G401 (cell line): ENCODE data around the gene DENND4A. TPM values are rescaled to one million over a fixed set of nuclear protein-coding genes. Genes with fewer than 3 reads are reported as not detected.
"Not testable (repeated sequence)": the region's sequence is repeated elsewhere in the genome, so short reads cannot be mapped to it uniquely, and the experiment has no call there.

Source experiments
- DNase-seq: peaks from one replicate; pipeline ENCODE4 v3.0.0-alpha.2; 2015; ENCODE audit warnings: low spot score
- in situ Hi-C: cut with HindIII; loops from 2 replicates; pipeline ENCODE4 v1.10.0; 2016; ENCODE audit warnings: low sequenced_read_pairs, mixed read lengths
- total RNA-seq: library from RNA; depleted of rRNA; stranded (reverse); fragments of >200 nt; shearing (Covaris generic); gene quantifications from 2 replicates; pipeline ENCODE4 v1.2.3, GENCODE V29; 2014

Gene DENND4A
- total RNA-seq, 1 experiment from 2014 or later = 12.2 TPM

DNA sequence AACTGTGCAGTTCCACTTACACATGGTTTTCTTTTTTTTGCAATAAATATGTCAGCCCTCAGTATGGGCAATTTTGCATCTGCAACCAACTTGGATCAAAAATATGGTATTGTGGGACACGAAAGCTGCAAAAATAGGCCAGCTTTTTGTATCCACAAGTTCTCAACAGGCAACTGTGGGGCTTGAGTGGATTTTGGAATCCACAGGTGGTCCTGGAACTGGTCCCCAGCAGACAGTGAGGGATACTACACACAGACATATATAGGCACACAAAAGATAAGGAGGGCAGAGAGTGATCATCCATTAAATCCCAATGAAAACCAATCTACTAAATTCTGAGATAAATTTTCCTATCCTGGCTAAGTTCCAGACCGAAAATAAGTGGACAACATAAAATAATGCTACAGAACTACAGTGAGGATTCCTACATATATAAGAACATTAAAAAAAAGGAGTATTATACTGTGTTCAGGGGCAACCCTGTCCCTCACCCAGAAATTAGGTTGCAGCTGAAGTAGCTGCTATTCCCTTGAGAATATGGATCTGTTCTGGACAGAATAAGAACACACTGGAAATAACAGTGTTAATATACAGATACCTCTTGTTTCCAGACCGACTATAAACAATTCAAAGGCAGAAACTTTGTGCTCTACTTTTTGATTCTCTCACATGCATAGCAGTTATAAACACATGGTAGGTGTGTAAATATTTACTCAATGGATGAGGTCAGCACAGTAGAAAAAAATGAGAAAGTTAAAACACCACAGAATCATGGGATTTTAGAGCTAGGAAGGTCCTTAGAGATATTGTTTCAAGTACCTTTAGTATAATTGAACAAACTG is 25.4 kb downstream of the DENND4A start:
- no peak for DNase-seq
- in situ Hi-C loops = no loop called here

DNA sequence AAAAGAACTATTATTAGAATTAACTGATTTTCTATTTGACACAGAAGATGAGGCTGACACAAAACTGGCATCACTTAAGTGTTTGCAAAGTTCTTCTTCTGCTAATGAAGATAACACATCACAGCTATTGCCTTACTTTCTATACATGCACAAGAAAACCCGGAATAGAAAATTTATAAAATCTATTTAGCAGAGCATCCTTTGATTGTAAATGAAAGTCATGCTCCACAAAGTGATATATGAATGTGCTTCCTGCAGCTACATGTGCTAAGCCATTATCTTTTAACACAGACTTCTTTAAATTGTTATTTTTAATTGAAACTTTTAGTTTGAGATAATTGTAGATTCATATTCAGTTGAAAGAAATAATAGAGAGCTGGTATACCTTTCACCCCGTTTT is 27.0 kb downstream of the DENND4A start:
- no peak for DNase-seq
- in situ Hi-C loops = no loop called here

DNA sequence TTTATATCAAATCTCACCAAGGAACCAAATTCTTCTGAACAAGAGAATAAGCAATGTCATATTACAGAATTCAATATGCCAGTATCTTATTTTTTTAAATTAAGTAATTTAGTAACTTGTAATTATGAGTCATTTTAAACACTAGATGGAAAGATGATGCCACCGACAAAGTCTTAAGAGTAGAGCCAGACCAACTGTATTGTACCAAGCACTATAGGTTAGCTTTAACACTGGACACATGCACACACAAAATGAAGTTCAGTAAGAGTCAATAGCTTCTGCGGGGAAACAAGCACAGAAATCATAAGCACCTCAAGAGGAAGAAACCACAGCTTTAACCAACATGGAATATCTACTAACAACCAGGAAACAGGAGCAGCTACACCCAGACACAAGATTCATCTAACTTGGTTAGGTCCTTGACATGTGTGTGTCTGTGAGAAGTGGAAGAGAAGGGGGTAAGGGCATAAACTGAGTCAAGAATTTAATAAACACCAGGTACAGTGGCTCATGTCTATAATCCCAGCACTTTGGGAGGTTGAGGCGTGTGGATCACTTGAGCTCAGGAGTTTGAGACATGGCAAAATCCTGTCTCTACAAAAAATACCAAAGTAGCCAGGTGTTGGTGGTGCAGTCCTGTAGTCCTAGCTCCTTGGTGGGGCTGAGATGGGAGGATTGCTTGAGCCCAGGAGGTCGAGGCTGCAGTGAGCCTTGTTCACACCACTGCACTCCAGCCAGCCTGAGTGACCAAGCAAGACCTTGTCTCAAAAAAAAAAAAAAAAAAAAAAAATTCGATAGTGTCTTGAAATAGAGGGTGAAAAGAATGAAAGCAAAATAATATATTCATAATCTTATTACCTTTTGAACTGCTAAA is 28.9 kb downstream of the DENND4A start:
- in situ Hi-C loops = no loop called here
- DNase-seq = no peak

DNA sequence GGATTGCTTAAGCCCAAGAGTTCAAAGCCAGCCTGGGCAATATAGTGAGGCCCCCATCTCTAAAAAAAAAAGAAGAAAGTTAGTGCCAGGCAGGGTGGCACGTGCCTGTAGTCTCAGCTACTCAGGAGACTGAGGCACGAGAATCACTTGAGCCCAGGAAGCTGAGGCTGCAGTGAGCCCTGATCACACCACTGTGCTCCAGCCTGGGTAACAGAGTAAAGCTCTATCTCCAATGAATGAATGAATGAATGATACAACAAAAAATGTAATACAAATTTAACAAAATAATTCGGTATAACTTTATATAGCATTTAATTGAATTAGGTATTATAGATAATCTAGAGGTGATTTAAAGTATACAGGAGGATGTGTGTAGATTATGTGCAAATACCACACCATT is 29.7 kb downstream of the DENND4A start:
- no peak for DNase-seq
- in situ Hi-C loops = no loop called here

DNA sequence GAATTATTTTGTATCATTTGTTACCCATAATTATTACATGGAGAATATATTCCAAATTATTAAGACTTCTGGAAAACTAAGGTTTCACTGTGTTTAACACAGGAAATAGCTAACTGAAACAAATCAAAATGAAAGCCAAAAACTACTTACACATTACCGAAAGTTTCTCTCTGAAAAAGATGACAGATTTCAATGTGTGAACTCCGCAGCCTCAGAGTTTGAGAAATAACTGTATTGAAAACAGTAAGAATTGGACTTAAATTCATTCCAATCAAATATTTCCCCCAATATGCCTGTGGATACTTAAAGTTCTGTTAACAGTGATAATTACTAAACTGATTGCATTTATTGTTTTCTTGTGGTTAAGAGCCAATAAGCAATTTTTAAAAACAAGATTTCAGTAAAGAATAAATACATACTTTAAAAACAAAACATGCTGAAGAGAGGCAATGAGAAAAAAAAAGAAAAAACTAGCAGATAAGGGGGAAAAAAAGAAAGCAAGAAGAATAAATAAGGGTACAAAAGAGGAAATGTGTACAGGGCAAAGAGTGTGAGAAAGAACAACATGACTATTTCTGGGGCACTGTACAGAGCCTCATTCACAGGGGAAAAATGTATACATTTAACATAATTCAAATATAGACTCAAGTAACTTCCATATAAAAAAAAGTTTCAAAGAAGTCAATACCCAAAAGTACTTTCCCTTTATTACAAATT is 30.7 kb downstream of the DENND4A start:
- in situ Hi-C loops = no loop called here
- DNase-seq = no peak

DNA sequence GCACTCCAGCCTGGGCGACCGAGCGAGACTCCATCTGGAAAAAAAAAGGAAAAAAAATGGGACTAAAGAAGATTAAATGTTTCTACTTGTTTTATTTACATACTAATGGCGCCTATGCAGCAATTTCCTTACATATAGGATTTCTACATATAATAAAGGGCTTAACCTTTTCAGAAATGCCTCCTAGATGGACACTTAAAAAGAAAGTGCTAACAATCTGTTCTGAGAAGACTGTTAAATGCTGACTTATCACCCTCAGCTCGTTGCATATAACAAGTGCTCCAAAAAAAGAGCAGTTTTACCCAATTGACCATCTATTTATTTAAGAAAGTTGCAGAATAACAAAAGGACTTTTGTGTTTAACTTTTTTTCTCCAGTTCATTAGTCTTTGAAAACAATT is 32.7 kb downstream of the DENND4A start:
- no peak for DNase-seq
- in situ Hi-C loops = no loop called here

DNA sequence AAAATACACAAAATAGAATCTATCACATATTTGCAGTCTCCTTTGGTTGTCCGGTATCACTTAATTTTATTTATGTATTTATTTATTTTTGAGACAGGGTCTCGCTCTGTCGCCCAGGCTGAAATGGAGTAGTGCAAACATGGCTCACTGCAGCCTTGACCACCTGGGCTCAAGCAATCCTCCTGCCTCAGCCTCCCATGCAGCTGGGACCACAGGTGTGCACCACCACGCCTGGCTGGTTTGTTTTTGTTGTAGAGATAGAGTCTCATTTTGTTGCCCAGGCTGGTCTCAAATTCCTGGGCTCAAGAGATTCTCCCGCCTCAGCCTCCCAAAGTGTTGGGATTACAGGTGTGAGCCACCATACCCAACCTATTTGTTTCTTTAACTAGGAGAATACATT is 33.9 kb downstream of the DENND4A start:
- in situ Hi-C loops = no loop called here
- no peak for DNase-seq

DNA sequence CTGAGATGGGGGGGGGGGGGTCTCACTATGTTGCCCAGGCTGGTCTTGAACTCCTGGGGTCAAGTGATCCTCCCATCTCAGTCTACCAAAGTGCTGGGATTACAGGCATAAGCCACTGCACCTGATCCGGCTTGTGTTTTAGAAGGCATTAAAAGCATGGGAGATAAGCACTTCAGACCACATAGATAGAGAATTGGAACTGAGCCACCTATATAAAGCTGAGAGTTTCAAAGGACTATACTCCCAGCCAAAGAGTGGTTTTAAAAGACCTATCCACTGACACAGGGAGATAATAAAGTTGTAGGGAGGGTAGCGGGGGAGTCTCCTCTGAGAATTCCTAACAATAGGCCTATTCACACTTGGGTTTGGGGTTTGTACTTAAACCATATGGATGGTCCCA is 34.8 kb downstream of the DENND4A start:
- in situ Hi-C loops = no loop called here
- DNase-seq = no peak

DNA sequence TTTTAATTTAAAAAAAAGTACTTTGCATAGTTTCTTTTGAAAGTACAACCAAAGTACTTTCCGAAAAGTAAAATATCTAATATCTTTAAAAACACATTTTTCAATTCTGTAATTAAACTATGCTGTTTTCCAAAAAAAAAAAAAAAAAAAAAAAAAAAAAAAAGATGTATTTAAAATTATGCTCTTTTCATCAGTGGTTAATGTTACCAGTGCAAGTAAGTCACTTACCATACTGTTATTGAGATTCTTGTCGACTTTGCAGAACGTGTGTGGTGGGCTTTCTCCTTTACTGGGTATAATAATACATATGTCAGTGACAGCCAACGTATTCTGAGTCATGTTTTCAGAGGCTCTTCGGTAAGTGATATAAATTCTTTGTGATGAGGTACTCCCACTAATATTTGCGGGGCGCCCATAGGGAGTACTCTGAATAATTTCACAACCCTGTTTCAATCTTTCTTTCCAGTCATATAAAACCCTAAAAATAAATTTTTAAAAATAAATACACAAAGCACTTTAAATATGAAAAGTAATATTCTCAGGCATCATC is 39.9 kb downstream of the DENND4A start:
- in situ Hi-C loops = no loop called here
- DNase-seq = no peak

DNA sequence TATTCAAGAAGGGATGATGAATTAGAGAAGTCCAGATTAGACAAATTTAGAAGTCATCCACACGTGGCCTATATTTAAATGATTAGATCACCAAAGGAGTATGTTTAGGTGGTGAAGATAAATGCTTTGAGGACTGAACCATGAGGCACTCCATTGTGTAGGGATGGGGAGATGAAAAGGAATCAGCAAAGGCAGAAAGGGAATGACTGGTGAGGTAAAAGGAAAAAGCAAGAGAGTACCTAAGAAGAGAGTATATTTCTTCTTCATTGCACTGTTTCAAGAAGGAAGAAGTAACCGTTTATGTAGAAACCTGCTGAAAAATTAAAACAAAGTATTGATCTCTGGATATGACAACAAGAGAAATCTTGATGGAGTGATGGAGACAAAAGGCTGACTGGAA is 40.7 kb downstream of the DENND4A start:
- in situ Hi-C loops = no loop called here
- DNase-seq = no peak

DNA sequence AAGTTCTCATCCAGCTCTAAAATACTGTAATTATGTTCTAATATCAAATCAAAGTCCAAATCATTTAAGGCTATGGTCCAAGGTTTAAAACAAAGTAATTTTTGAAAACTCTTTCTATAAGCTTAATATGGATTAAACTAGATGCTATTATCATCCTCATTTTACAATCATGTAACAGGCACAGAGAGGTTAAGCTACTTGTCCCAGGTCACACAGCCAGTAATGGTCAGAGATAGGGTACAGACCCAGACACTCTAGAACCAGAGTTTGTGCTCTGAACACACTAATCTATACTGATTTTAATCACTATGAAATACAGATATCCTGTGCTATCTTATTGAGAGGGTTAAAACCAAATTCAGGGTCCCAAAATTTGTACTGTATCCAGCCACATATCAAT is 44.8 kb downstream of the DENND4A start:
- in situ Hi-C loops = no loop called here

DNA sequence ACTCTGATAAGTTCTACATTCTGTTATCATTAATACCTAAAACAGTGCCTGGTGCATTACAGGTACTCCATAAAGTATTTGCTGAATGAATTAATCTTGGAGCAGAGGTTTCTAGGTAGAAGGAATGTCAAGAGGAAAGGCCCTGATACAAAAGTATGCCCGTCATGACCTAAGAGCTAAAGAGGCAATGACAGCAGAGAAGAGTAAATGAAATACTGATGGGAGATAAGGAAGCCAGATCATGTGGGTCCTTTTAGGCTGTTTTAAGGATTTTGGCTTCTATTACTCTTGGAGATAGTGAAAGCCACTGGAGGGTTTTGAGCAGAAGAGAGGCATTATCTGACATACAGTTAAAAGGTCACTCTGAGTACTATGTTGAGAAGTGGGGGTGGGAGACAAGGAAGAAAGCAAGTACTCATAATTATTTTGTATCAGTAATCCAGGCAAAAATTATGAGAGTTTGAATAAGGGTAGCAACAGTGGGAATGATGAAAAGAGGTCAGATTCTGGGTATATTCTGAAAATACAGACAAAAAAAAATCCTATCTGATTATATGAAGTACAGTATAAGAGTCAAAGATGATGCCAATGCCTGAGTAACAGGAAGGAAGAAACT is 48.3 kb downstream of the DENND4A start:
- DNase-seq = no peak
- in situ Hi-C loops = no loop called here

More for the DNA sequence above, 44.8 kb downstream of the DENND4A start:
- no peak for DNase-seq

DNA sequence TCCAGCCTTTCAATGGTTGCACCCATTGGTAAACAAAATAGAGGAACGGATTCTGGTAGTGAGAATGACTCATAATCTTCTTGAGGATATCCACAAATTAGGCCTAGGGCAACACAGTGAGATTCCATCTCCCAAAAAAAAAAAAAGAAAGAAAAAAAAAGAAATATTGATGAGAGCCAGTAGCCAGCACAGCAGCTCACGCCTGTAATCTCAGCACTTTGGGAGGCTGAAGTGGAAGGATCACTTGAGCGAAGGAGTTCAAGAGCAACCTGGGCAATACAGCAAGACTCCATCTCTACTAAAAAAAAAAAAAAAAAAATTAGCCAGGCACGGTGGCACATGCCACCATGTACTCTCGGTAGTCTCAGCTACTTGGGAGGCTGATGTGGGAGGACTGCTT is 51.9 kb downstream of the DENND4A start:
- in situ Hi-C loops = no loop called here
- DNase-seq = no peak

DNA sequence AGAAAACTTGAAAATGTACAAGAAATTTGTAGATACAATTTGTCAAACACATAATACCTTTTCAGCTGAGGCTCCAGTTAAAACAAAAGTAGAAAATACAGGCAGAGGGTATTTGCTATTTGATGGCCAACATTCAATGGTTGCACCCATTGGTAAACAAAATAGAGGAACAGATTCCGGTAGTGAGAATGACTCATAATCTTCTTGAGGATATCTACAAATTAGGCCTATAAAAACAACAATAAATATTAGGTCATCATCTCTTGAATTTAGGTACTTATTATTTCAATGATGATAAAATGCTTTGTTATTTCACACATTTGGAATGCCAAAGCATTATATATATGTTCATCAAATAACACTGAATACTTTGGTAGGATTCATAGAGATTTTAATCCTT is 53.4 kb downstream of the DENND4A start:
- DNase-seq = no peak
- in situ Hi-C loops = no loop called here

DNA sequence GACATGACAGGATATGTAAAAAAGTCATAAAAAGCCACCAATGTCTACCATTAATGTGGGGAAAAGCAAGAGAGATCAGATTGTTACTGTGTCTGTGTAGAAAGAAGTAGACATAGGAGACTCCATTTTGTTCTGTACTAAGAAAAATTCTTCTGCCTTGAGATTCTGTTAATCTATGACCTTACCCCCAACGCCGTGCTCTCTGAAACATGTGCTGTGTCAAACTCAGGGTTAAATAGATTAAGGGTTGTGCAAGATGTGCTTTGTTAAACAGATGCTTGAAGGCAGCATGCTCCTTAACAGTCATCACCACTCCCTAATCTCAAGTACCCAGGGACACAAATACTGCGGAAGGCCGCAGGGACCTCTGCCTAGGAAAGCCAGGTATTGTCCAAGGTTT is 58.5 kb downstream of the DENND4A start:
- DNase-seq, in situ Hi-C loops: not testable (repeated sequence)

DNA sequence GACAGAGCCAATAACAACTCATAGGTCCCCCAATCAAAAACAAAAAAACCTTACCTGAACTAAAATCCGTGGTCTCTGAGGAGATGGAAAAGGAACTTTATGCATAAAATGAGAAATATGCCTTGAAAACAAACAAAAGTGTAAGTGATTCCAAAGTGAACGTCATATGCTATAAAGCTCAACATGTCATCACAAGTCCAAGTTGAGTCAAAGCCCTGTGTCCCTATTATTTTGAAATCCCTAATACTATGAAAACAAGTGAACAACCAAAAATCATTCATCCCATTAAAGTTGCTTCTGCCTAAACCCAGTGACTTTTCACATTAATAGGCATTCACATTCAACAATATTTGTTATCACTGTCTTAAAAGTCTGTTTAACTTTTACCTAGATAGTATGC is 59.4 kb downstream of the DENND4A start:
- no peak for DNase-seq
- in situ Hi-C loops = no loop called here

DNA sequence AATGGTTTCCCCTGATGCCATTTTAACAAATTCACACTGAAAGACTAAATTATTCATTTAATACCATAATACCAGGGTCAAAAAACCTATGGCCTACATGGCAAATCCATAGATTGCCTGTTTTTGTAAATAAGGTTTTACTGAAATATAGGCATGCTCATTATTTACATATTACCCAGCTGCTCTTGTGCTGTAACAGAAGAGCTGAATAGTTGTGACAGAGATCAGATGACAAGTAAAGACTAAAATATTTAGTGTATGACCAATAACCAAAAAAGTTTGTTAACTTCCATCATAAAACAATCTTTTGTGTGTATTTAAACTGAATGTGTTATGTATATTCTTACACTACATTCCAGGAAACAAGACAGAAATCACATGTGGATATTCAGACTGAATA is 60.2 kb downstream of the DENND4A start:
- in situ Hi-C loops = no loop called here
- DNase-seq = no peak

DNA sequence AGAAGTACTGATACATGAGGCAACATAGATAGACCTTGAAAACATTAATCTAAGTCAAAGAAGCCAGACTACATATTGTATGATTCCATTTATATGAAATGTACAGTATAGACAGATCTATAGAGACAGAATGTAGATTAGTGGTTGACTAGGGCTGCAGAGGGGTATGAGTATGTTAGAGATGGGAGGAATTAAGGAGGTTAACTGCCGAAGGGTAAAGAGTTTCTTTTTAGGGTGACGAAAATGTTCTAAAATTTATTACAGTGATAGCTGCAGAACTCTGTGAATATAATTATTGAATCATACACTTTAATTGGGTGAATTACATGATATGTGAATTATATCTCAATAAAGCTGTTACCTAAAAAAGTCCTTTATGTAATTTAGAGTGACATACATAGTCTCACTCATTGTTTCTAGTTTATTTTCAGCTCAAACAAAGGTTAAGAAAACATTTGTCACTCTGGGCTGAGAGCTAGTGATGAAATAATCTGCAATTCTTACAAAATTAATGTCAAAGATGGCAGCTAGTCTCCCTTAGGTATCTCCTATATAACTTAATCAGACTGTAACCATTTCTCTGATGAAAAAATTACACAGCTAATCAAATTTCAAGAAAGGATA is 61.4 kb downstream of the DENND4A start:
- no peak for DNase-seq
- in situ Hi-C loops = no loop called here
